Left renal cortex interstitium (tissue), 4 donors: Measurements from ENCODE around the gene NSD2. TPM values are rescaled to one million over a fixed set of nuclear protein-coding genes. Genes with fewer than 3 reads are reported as not detected.
A peak's percentile ranks its signal among the peaks of the same experiment; 100 is the strongest.
"Not testable (repeated sequence)": the region's sequence is repeated elsewhere in the genome, so short reads cannot be mapped to it uniquely, and the experiment has no call there.

Source experiments
- DNase-seq, 4 donors: peaks; one replicate each; pipeline ENCODE4 v3.0.0-alpha.2; 2013; ENCODE audit warnings: low read depth in 4 of 4, low spot score in 2 of 4, missing footprints in 1 of 4
- polyA plus RNA-seq, 4 donors: library from polyadenylated mRNA; unstranded; fragments of 120-200 nt; gene quantifications; one replicate each; pipeline ENCODE4 v1.2.1, GENCODE V29; 2013; ENCODE audit not compliant: insufficient read length in 4 of 4

Gene NSD2
- 10 to 100 TPM; 64.6 to 91.3 (median 75.4) TPM for polyA plus RNA-seq

GRCh38 chr4:1870578-1871443 is at the start of gene NSD2:
Gene NSD2 (plus strand): TSS chr4:1871393. CDS start chr4:1900655, 29,262 bp downstream.
- peak in 3 of 4 donors; percentile 68 to 89 (median 80) for DNase-seq

GRCh38 chr4:1821679-1822567 is 49.3 kb upstream of the NSD2 start:
- no peak for DNase-seq

GRCh38 chr4:1822568-1823544 is 48.3 kb upstream of the NSD2 start:
- no peak for DNase-seq

- DNase-seq, result no peak
Measured at GRCh38 chr4:1823545-1823932, 47.7 kb upstream of the NSD2 start.

GRCh38 chr4:1824746-1825145 is 46.4 kb upstream of the NSD2 start:
- no peak for DNase-seq

- DNase-seq, result no peak
Measured at GRCh38 chr4:1825326-1825725, 45.9 kb upstream of the NSD2 start.

- DNase-seq, result no peak
Measured at GRCh38 chr4:1826531-1827350, 44.5 kb upstream of the NSD2 start.

- DNase-seq, result no peak
Measured at GRCh38 chr4:1830234-1830633, 41.0 kb upstream of the NSD2 start.

GRCh38 chr4:1830642-1831228 is 40.5 kb upstream of the NSD2 start:
- no peak for DNase-seq

GRCh38 chr4:1831331-1831730 is 39.9 kb upstream of the NSD2 start:
- no peak for DNase-seq

- no peak for DNase-seq
Measured at GRCh38 chr4:1832690-1833089, 38.5 kb upstream of the NSD2 start.

GRCh38 chr4:1833307-1834046 is 37.7 kb upstream of the NSD2 start:
- no peak for DNase-seq

GRCh38 chr4:1834047-1834775 is 37.0 kb upstream of the NSD2 start:
- no peak for DNase-seq

- DNase-seq, result not testable (repeated sequence)
Measured at GRCh38 chr4:1835836-1836235, 35.4 kb upstream of the NSD2 start.

- DNase-seq, result no peak
Measured at GRCh38 chr4:1836650-1837049, 34.5 kb upstream of the NSD2 start.

GRCh38 chr4:1837069-1837468 is 34.1 kb upstream of the NSD2 start:
- no peak for DNase-seq

- no peak for DNase-seq
Measured at GRCh38 chr4:1839282-1839681, 31.9 kb upstream of the NSD2 start.
